ENCODE data around the gene DECR2. TPM values are rescaled to one million over a fixed set of nuclear protein-coding genes. Genes with fewer than 3 reads are reported as not detected.
"Not testable (repeated sequence)": the region's sequence is repeated elsewhere in the genome, so short reads cannot be mapped to it uniquely, and the experiment has no call there.

DECR2 gene
- total RNA-seq, 1 donor from 2014 or later, result 14.6 TPM

- TF ChIP-seq CTCF (IDR thresholded peaks at IDR 0.05; ENCODE audit: unreplicated experiment), result no peak
- Mint-ChIP-seq H3K27me3 (ENCODE audit: unreplicated experiment) (peaks cover 4% of the 10 kb centered on the region), H3K9me3 (ENCODE audit: unreplicated experiment) (no peaks in the 10 kb centered on the region), H3K4me3 (ENCODE audit: unreplicated experiment) (no peak overlapping the region), H3K4me1 (ENCODE audit: unreplicated experiment) (no peaks in the 10 kb centered on the region), H3K36me3 (ENCODE audit: low read depth, unreplicated experiment) (no peaks in the 10 kb centered on the region), H3K27ac (ENCODE audit: unreplicated experiment) (no peak overlapping the region)
- DNase-seq (ENCODE audit: low spot score), result no peak
Observed at GRCh38 chr16:360698-361336, 40.9 kb upstream of the DECR2 start.

- no peak for DNase-seq (ENCODE audit: low spot score)
- no peak for TF ChIP-seq CTCF (IDR thresholded peaks at IDR 0.05; ENCODE audit: unreplicated experiment)
- Mint-ChIP-seq H3K27ac (ENCODE audit: unreplicated experiment) (no peak overlapping the region), H3K9me3 (ENCODE audit: unreplicated experiment) (no peaks in the 10 kb centered on the region), H3K4me1 (ENCODE audit: unreplicated experiment) (no peaks in the 10 kb centered on the region), H3K36me3 (ENCODE audit: low read depth, unreplicated experiment) (no peaks in the 10 kb centered on the region), H3K4me3 (ENCODE audit: unreplicated experiment) (no peak overlapping the region), H3K27me3 (ENCODE audit: unreplicated experiment) (peaks cover 4% of the 10 kb centered on the region)
Observed at GRCh38 chr16:361341-361871, 40.3 kb upstream of the DECR2 start.

- peaks cover 2% of the 10 kb centered on the region for H3K36me3 Mint-ChIP-seq (ENCODE audit: low read depth, unreplicated experiment)
- DNase-seq (ENCODE audit: low spot score), result peak; percentile 74
- H3K27me3 Mint-ChIP-seq (ENCODE audit: unreplicated experiment), result peaks cover 3% of the 10 kb centered on the region
- no peak overlapping the region for H3K4me3 Mint-ChIP-seq (ENCODE audit: unreplicated experiment)
- TF ChIP-seq CTCF (IDR thresholded peaks at IDR 0.05; ENCODE audit: unreplicated experiment), result no peak
- H3K27ac Mint-ChIP-seq (ENCODE audit: unreplicated experiment), result no peak overlapping the region
- no peaks in the 10 kb centered on the region for H3K4me1 Mint-ChIP-seq (ENCODE audit: unreplicated experiment)
- no peaks in the 10 kb centered on the region for H3K9me3 Mint-ChIP-seq (ENCODE audit: unreplicated experiment)
Observed at GRCh38 chr16:361872-362701, 39.6 kb upstream of the DECR2 start.

- not testable (repeated sequence) for H3K36me3 Mint-ChIP-seq (ENCODE audit: low read depth, unreplicated experiment); H3K27me3 Mint-ChIP-seq (ENCODE audit: unreplicated experiment); H3K9me3 Mint-ChIP-seq (ENCODE audit: unreplicated experiment)
Observed at GRCh38 chr16:362702-362999, 39.0 kb upstream of the DECR2 start.

GRCh38 chr16:363110-363765 is 38.4 kb upstream of the DECR2 start:
- no peak for DNase-seq (ENCODE audit: low spot score)
- Mint-ChIP-seq H3K9me3 (ENCODE audit: unreplicated experiment) (no peaks in the 10 kb centered on the region), H3K27ac (ENCODE audit: unreplicated experiment) (no peak overlapping the region), H3K4me3 (ENCODE audit: unreplicated experiment) (no peak overlapping the region), H3K27me3 (ENCODE audit: unreplicated experiment) (peaks cover 3% of the 10 kb centered on the region), H3K4me1 (ENCODE audit: unreplicated experiment) (no peaks in the 10 kb centered on the region), H3K36me3 (ENCODE audit: low read depth, unreplicated experiment) (peaks cover 4% of the 10 kb centered on the region)
- no peak for TF ChIP-seq CTCF (IDR thresholded peaks at IDR 0.05; ENCODE audit: unreplicated experiment)

More at GRCh38 chr16:362702-362999, 39.0 kb upstream of the DECR2 start:
- H3K4me3 Mint-ChIP-seq (ENCODE audit: unreplicated experiment); H3K27ac Mint-ChIP-seq (ENCODE audit: unreplicated experiment); DNase-seq (ENCODE audit: low spot score); H3K4me1 Mint-ChIP-seq (ENCODE audit: unreplicated experiment): not testable (repeated sequence)

All from endothelial cell (in vitro differentiated cells).